Measurements from ENCODE around the gene TNFRSF25. TPM values are rescaled to one million over a fixed set of nuclear protein-coding genes. Genes with fewer than 3 reads are reported as not detected.
"Not testable (repeated sequence)": the region's sequence is repeated elsewhere in the genome, so short reads cannot be mapped to it uniquely, and the experiment has no call there.

TNFRSF25 gene
- total and polyA plus RNA-seq, 2 donors, result 29.1 to 51.6 TPM

GRCh38 chr1:6436277-6436676 lies 29.7 kb downstream of the TNFRSF25 start:
- not testable (repeated sequence) for H3K9me3 ChIP-seq (ENCODE audit: control insufficient read depth in 2 of 2, insufficient read depth in 1 of 2, low read length in 1 of 2); H3K4me3 ChIP-seq (ENCODE audit: low read length in 2 of 2); H3K36me3 ChIP-seq (ENCODE audit: control insufficient read depth in 2 of 2, insufficient read depth in 2 of 2, low read length in 1 of 2); DNase-seq (ENCODE audit: low read depth in 6 of 9, low spot score in 9 of 9); H3K27ac ChIP-seq (ENCODE audit: low read depth in 1 of 2, low read length in 1 of 2); H3K4me1 ChIP-seq (ENCODE audit: control insufficient read depth in 2 of 2, insufficient read depth in 2 of 2, low read length in 2 of 2)
- peaks cover 8 to 54% of the 10 kb centered on the region in 2 donors for H3K27me3 ChIP-seq (ENCODE audit: control insufficient read depth in 2 of 2, insufficient read depth in 1 of 2, low read length in 1 of 2)
- 88% methylated on average over 3 of the region's 3 CpGs for WGBS

GRCh38 chr1:6435547-6435946 lies 30.4 kb downstream of the TNFRSF25 start:
- H3K4me1 ChIP-seq (ENCODE audit: control insufficient read depth in 2 of 2, insufficient read depth in 2 of 2, low read length in 2 of 2), result no peaks in the 10 kb centered on the region
- 80% methylated on average over 3 of the region's 3 CpGs for WGBS
- peaks cover 6 to 52% of the 10 kb centered on the region in 2 donors for H3K27me3 ChIP-seq (ENCODE audit: control insufficient read depth in 2 of 2, insufficient read depth in 1 of 2, low read length in 1 of 2)
- no peak overlapping the region for H3K4me3 ChIP-seq (ENCODE audit: low read length in 2 of 2)
- no peak overlapping the region for H3K27ac ChIP-seq (ENCODE audit: low read depth in 1 of 2, low read length in 1 of 2)
- H3K9me3 ChIP-seq (ENCODE audit: control insufficient read depth in 2 of 2, insufficient read depth in 1 of 2, low read length in 1 of 2), result no peaks in the 10 kb centered on the region
- no peak for DNase-seq (ENCODE audit: low read depth in 6 of 9, low spot score in 9 of 9)
- no peaks in the 10 kb centered on the region for H3K36me3 ChIP-seq (ENCODE audit: control insufficient read depth in 2 of 2, insufficient read depth in 2 of 2, low read length in 1 of 2)

GRCh38 chr1:6435129-6435528 lies 30.8 kb downstream of the TNFRSF25 start:
- no peak for DNase-seq (ENCODE audit: low read depth in 6 of 9, low spot score in 9 of 9)
- Histone ChIP-seq H3K4me1 (ENCODE audit: control insufficient read depth in 2 of 2, insufficient read depth in 2 of 2, low read length in 2 of 2) (no peaks in the 10 kb centered on the region), H3K27me3 (ENCODE audit: control insufficient read depth in 2 of 2, insufficient read depth in 1 of 2, low read length in 1 of 2) (peaks cover 6 to 52% of the 10 kb centered on the region in 2 donors), H3K27ac (ENCODE audit: low read depth in 1 of 2, low read length in 1 of 2) (no peak overlapping the region), H3K4me3 (ENCODE audit: low read length in 2 of 2) (no peak overlapping the region), H3K9me3 (ENCODE audit: control insufficient read depth in 2 of 2, insufficient read depth in 1 of 2, low read length in 1 of 2) (no peaks in the 10 kb centered on the region), H3K36me3 (ENCODE audit: control insufficient read depth in 2 of 2, insufficient read depth in 2 of 2, low read length in 1 of 2) (no peaks in the 10 kb centered on the region)
- WGBS, result 95% methylated on average over 15 of the region's 15 CpGs

- Histone ChIP-seq H3K4me3 (ENCODE audit: low read length in 2 of 2) (no peak overlapping the region), H3K9me3 (ENCODE audit: control insufficient read depth in 2 of 2, insufficient read depth in 1 of 2, low read length in 1 of 2) (no peaks in the 10 kb centered on the region), H3K4me1 (ENCODE audit: control insufficient read depth in 2 of 2, insufficient read depth in 2 of 2, low read length in 2 of 2) (no peaks in the 10 kb centered on the region), H3K27ac (ENCODE audit: low read depth in 1 of 2, low read length in 1 of 2) (no peak overlapping the region), H3K36me3 (ENCODE audit: control insufficient read depth in 2 of 2, insufficient read depth in 2 of 2, low read length in 1 of 2) (no peaks in the 10 kb centered on the region), H3K27me3 (ENCODE audit: control insufficient read depth in 2 of 2, insufficient read depth in 1 of 2, low read length in 1 of 2) (peaks cover 6 to 51% of the 10 kb centered on the region in 2 donors)
- no peak for DNase-seq (ENCODE audit: low read depth in 6 of 9, low spot score in 9 of 9)
- 93% methylated on average over 5 of the region's 5 CpGs for WGBS
Measured at GRCh38 chr1:6434186-6434585, 31.8 kb downstream of the TNFRSF25 start.

GRCh38 chr1:6431645-6432579 lies 34.1 kb downstream of the TNFRSF25 start:
- H3K4me3 ChIP-seq (ENCODE audit: low read length in 2 of 2); H3K4me1 ChIP-seq (ENCODE audit: control insufficient read depth in 2 of 2, insufficient read depth in 2 of 2, low read length in 2 of 2); H3K36me3 ChIP-seq (ENCODE audit: control insufficient read depth in 2 of 2, insufficient read depth in 2 of 2, low read length in 1 of 2); H3K27ac ChIP-seq (ENCODE audit: low read depth in 1 of 2, low read length in 1 of 2); DNase-seq (ENCODE audit: low read depth in 6 of 9, low spot score in 9 of 9); H3K9me3 ChIP-seq (ENCODE audit: control insufficient read depth in 2 of 2, insufficient read depth in 1 of 2, low read length in 1 of 2): not testable (repeated sequence)
- peaks cover 6 to 51% of the 10 kb centered on the region in 2 donors for H3K27me3 ChIP-seq (ENCODE audit: control insufficient read depth in 2 of 2, insufficient read depth in 1 of 2, low read length in 1 of 2)
- WGBS, result 81% methylated on average over 13 of the region's 13 CpGs

- WGBS, result 54% methylated on average over 19 of the region's 19 CpGs
- not testable (repeated sequence) for H3K9me3 ChIP-seq (ENCODE audit: control insufficient read depth in 2 of 2, insufficient read depth in 1 of 2, low read length in 1 of 2)
Measured at GRCh38 chr1:6429660-6430411, 36.1 kb downstream of the TNFRSF25 start.

GRCh38 chr1:6428453-6428852 lies 37.5 kb downstream of the TNFRSF25 start:
- not testable (repeated sequence) for H3K4me3 ChIP-seq (ENCODE audit: low read length in 2 of 2); DNase-seq (ENCODE audit: low read depth in 6 of 9, low spot score in 9 of 9); H3K9me3 ChIP-seq (ENCODE audit: control insufficient read depth in 2 of 2, insufficient read depth in 1 of 2, low read length in 1 of 2); H3K36me3 ChIP-seq (ENCODE audit: control insufficient read depth in 2 of 2, insufficient read depth in 2 of 2, low read length in 1 of 2); H3K27ac ChIP-seq (ENCODE audit: low read depth in 1 of 2, low read length in 1 of 2); H3K4me1 ChIP-seq (ENCODE audit: control insufficient read depth in 2 of 2, insufficient read depth in 2 of 2, low read length in 2 of 2)
- WGBS, result 94% methylated on average over 6 of the region's 6 CpGs
- peaks cover 38 to 72% of the 10 kb centered on the region in 2 donors for H3K27me3 ChIP-seq (ENCODE audit: control insufficient read depth in 2 of 2, insufficient read depth in 1 of 2, low read length in 1 of 2)

More at GRCh38 chr1:6429660-6430411, 36.1 kb downstream of the TNFRSF25 start:
- not testable (repeated sequence) for H3K4me3 ChIP-seq (ENCODE audit: low read length in 2 of 2); H3K4me1 ChIP-seq (ENCODE audit: control insufficient read depth in 2 of 2, insufficient read depth in 2 of 2, low read length in 2 of 2); DNase-seq (ENCODE audit: low read depth in 6 of 9, low spot score in 9 of 9); H3K36me3 ChIP-seq (ENCODE audit: control insufficient read depth in 2 of 2, insufficient read depth in 2 of 2, low read length in 1 of 2); H3K27ac ChIP-seq (ENCODE audit: low read depth in 1 of 2, low read length in 1 of 2)
- H3K27me3 ChIP-seq (ENCODE audit: control insufficient read depth in 2 of 2, insufficient read depth in 1 of 2, low read length in 1 of 2), result peaks cover 25 to 64% of the 10 kb centered on the region in 2 donors

- H3K4me1 ChIP-seq (ENCODE audit: control insufficient read depth in 2 of 2, insufficient read depth in 2 of 2, low read length in 2 of 2), result peaks cover 3 to 6% of the 10 kb centered on the region in 2 donors
Measured at GRCh38 chr1:6427441-6428390, 38.3 kb downstream of the TNFRSF25 start.

More at GRCh38 chr1:6427441-6428390, 38.3 kb downstream of the TNFRSF25 start:
- H3K9me3 ChIP-seq (ENCODE audit: control insufficient read depth in 2 of 2, insufficient read depth in 1 of 2, low read length in 1 of 2), result no peaks in the 10 kb centered on the region
- no peak overlapping the region for H3K27ac ChIP-seq (ENCODE audit: low read depth in 1 of 2, low read length in 1 of 2)
- WGBS, result 90% methylated on average over 26 of the region's 26 CpGs
- H3K27me3 ChIP-seq (ENCODE audit: control insufficient read depth in 2 of 2, insufficient read depth in 1 of 2, low read length in 1 of 2), result peaks cover 46 to 79% of the 10 kb centered on the region in 2 donors
- no peaks in the 10 kb centered on the region for H3K36me3 ChIP-seq (ENCODE audit: control insufficient read depth in 2 of 2, insufficient read depth in 2 of 2, low read length in 1 of 2)
- no peak overlapping the region for H3K4me3 ChIP-seq (ENCODE audit: low read length in 2 of 2)
- DNase-seq (ENCODE audit: low read depth in 6 of 9, low spot score in 9 of 9), result no peak
